ENCODE results near the gene SMAD7. TPM values are rescaled to one million over a fixed set of nuclear protein-coding genes. Genes with fewer than 3 reads are reported as not detected.

SMAD7 gene
- total RNA-seq, 4 donors from 2014 or later: 9.1 to 13.4 (median 10.8) TPM

DNA sequence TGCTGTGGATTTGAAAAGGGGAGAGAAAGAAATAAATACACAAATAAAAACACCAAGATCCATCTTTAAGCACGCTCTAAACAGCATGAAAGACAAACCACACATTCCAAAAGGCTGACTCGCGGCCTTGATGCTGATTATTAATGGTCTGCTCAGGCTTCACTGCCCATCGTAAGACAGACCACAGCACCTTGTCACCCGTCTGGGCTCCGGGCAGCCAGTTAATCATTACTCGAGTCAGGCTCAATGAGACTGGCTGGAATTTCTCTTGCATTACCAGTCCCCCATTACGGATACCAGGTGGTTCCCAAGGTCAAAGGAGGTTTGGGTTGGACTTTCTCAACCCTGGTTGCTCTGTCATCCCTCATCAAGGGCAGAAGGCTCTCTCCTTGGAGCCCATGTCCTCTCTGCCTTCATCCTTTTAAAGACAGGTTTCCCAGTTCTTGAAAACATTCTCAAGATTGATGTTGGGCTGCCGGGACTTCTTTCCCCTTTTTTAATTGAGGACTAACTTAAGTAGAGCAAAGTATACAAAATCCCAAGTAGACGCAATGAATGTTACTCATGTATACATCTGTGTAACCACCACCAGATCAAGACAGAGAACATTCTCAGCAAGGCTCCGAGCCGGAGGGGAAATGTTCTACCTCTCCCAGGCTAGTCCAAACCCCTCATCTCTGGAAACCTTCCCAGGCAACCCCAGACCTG, 8.1 kb downstream of the SMAD7 start:
- Histone ChIP-seq H3K27ac (peak overlapping the region; percentile 25 to 93 (median 66)), H3K4me3 (no peak overlapping the region), H3K4me1 (peaks cover 72 to 98% of the 10 kb centered on the region in 2 donors), H3K27me3 (no peaks in the 10 kb centered on the region), H3K36me3 (no peaks in the 10 kb centered on the region), H3K9me3 (no peaks in the 10 kb centered on the region)
- no peak for TF ChIP-seq POLR2A (IDR thresholded peaks at IDR 0.05)
- TF ChIP-seq, protein P1, sequence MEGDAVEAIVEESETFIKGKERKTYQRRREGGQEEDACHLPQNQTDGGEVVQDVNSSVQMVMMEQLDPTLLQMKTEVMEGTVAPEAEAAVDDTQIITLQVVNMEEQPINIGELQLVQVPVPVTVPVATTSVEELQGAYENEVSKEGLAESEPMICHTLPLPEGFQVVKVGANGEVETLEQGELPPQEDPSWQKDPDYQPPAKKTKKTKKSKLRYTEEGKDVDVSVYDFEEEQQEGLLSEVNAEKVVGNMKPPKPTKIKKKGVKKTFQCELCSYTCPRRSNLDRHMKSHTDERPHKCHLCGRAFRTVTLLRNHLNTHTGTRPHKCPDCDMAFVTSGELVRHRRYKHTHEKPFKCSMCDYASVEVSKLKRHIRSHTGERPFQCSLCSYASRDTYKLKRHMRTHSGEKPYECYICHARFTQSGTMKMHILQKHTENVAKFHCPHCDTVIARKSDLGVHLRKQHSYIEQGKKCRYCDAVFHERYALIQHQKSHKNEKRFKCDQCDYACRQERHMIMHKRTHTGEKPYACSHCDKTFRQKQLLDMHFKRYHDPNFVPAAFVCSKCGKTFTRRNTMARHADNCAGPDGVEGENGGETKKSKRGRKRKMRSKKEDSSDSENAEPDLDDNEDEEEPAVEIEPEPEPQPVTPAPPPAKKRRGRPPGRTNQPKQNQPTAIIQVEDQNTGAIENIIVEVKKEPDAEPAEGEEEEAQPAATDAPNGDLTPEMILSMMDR (IDR thresholded peaks at IDR 0.05 in 4 of 5, conservative IDR thresholded peaks at IDR 0.05 in 1 of 5): no peak
- DNase-seq: no peak
- intact Hi-C loops (cut with DNase I; ENCODE audit: low total_unique reads): no loop called here
- ATAC-seq: peak; percentile 12 to 17
- in situ Hi-C loops (cut with MboI; ENCODE audit: low sequenced_read_pairs in 4 of 4): loop anchor here in 1 of 4 donors (25.0 kb wide), 2 partner anchors 255 to 405 kb away; partner anchors contain the start of gene CTIF

- peaks cover 74 to 97% of the 10 kb centered on the region in 2 donors for H3K4me1 ChIP-seq
Measured at GRCh38 chr18:48942086-48942485, 8.7 kb downstream of the SMAD7 start.

DNA sequence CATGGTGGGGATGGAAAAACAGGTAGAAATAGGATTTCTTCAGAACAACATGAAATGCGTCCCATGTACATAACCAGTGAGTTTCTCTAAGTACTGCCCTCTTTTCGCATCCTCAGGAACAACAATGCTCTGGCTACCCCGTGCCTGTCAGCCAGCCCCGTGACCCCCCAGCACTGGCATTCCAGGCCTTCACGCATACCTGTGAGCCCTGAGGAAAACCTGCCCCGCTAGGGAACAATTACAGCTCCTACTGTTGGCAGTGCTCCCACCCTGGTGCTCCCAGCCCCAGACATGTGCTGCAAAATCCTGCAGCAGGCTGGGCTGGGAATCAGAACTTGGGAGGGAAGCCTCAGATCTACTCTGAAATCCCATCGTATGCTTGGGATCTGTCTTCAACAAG, 9.1 kb downstream of the SMAD7 start:
- ATAC-seq (no peak), DNase-seq (no peak)
- H3K9me3 ChIP-seq: no peaks in the 10 kb centered on the region
- in situ Hi-C loops (cut with MboI; ENCODE audit: low sequenced_read_pairs in 4 of 4): loop anchor here in 1 of 4 donors (25.0 kb wide), 2 partner anchors 254 to 404 kb away; partner anchors contain the start of gene CTIF
- no peaks in the 10 kb centered on the region for H3K27me3 ChIP-seq
- H3K4me3 ChIP-seq: no peak overlapping the region
- no peaks in the 10 kb centered on the region for H3K36me3 ChIP-seq
- H3K4me1 ChIP-seq: peaks cover 74 to 97% of the 10 kb centered on the region in 2 donors
- intact Hi-C loops (cut with DNase I; ENCODE audit: low total_unique reads): no loop called here
- TF ChIP-seq POLR2A (IDR thresholded peaks at IDR 0.05): no peak
- TF ChIP-seq, protein P1 (IDR thresholded peaks at IDR 0.05 in 4 of 5, conservative IDR thresholded peaks at IDR 0.05 in 1 of 5): no peak
- H3K27ac ChIP-seq: peak overlapping the region in 3 of 4 donors; percentile 88 to 93 (median 90)

More at GRCh38 chr18:48942086-48942485, 8.7 kb downstream of the SMAD7 start:
- Histone ChIP-seq H3K27ac (peak overlapping the region in 3 of 4 donors; percentile 45 to 93 (median 88)), H3K36me3 (no peaks in the 10 kb centered on the region), H3K9me3 (no peaks in the 10 kb centered on the region), H3K27me3 (no peaks in the 10 kb centered on the region), H3K4me3 (no peak overlapping the region)
- ATAC-seq (no peak), DNase-seq (no peak)
- TF ChIP-seq, protein P1 (IDR thresholded peaks at IDR 0.05 in 4 of 5, conservative IDR thresholded peaks at IDR 0.05 in 1 of 5): no peak
- no peak for TF ChIP-seq POLR2A (IDR thresholded peaks at IDR 0.05)
- in situ Hi-C loops (cut with MboI; ENCODE audit: low sequenced_read_pairs in 4 of 4) (loop anchor here in 1 of 4 donors (25.0 kb wide), 2 partner anchors 255 to 405 kb away; partner anchors contain the start of gene CTIF), intact Hi-C loops (cut with DNase I; ENCODE audit: low total_unique reads) (no loop called here)

GRCh38 chr18:48940854-48941611, 9.7 kb downstream of the SMAD7 start:
- TF ChIP-seq, protein P1 (IDR thresholded peaks at IDR 0.05 in 4 of 5, conservative IDR thresholded peaks at IDR 0.05 in 1 of 5): no peak
- TF ChIP-seq POLR2A (IDR thresholded peaks at IDR 0.05): no peak
- no peak for DNase-seq
- ATAC-seq: no peak
- H3K27ac ChIP-seq: peak overlapping the region; percentile 70 to 93 (median 89)
- no peaks in the 10 kb centered on the region for H3K9me3 ChIP-seq
- H3K4me3 ChIP-seq: no peak overlapping the region
- H3K27me3 ChIP-seq: no peaks in the 10 kb centered on the region
- in situ Hi-C loops (cut with MboI; ENCODE audit: low sequenced_read_pairs in 4 of 4): loop anchor here in 1 of 4 donors (25.0 kb wide), 2 partner anchors 254 to 404 kb away; partner anchors contain the start of gene CTIF
- intact Hi-C loops (cut with DNase I; ENCODE audit: low total_unique reads): no loop called here
- no peaks in the 10 kb centered on the region for H3K36me3 ChIP-seq
- peaks cover 69 to 97% of the 10 kb centered on the region in 2 donors for H3K4me1 ChIP-seq

Measured in gastrocnemius medialis (tissue), 4 donors.